GM23338 (cell line): Measurements from ENCODE around the gene ACTR1A. TPM values are rescaled to one million over a fixed set of nuclear protein-coding genes. Genes with fewer than 3 reads are reported as not detected.

Experiments used
- ATAC-seq: fragments of 200-7000 bp; cut with Tn5 transposase; 3 replicates; pipeline ENCODE4 v1.9.1; 2020
- DNase-seq: peaks from one replicate; pipeline ENCODE4 v3.0.0-alpha.2; 2015; ENCODE audit warnings: low spot score
- H2AFZ ChIP-seq: fragments of 200-600 bp; sonication (generic); 2 replicates; pipeline ENCODE4 v1.8.0; 2016; ENCODE audit warnings: antibody characterized with exemption, mild to moderate bottlenecking, moderate library complexity
- H3F3A ChIP-seq: fragments of 200-600 bp; sonication (generic); replicated peaks from 2 replicates; pipeline ENCODE4 v1.8.0; 2017; ENCODE audit warnings: antibody characterized with exemption, mixed run types, low read depth
- H3K27ac ChIP-seq: fragments of 200-600 bp; sonication (generic); 2 replicates; pipeline ENCODE4 v1.6.1; 2016; ENCODE audit warnings: low read depth
- H3K27me3 ChIP-seq: fragments of 200-600 bp; sonication (generic); 2 replicates; pipeline ENCODE4 v1.8.0; 2016; ENCODE audit warnings: mild to moderate bottlenecking, mixed run types, moderate library complexity; ENCODE audit not compliant: insufficient read depth
- H3K36me3 ChIP-seq: fragments of 200-600 bp; sonication (generic); 2 replicates; pipeline ENCODE4 v1.8.0; 2016; ENCODE audit warnings: mild to moderate bottlenecking; ENCODE audit not compliant: insufficient read depth
- H3K4me1 ChIP-seq: fragments of 200-600 bp; sonication (generic); 2 replicates; pipeline ENCODE4 v1.8.0; 2016; ENCODE audit warnings: mild to moderate bottlenecking, moderate library complexity; ENCODE audit not compliant: insufficient read depth
- H3K4me2 ChIP-seq: fragments of 200-600 bp; sonication (generic); 2 replicates; pipeline ENCODE4 v1.7.1; 2017; ENCODE audit warnings: mixed run types
- H3K4me3 ChIP-seq: fragments of 200-600 bp; sonication (generic); 2 replicates; pipeline ENCODE4 v1.6.1; 2016; ENCODE audit warnings: mixed run types
- H3K79me2 ChIP-seq: fragments of 200-600 bp; sonication (generic); replicated peaks from 2 replicates; pipeline ENCODE4 v1.8.0; 2017; ENCODE audit warnings: mild to moderate bottlenecking; ENCODE audit not compliant: insufficient read depth
- H3K9me2 ChIP-seq: fragments of 200-600 bp; sonication (generic); 2 replicates; pipeline ENCODE4 v1.8.0; 2017; ENCODE audit not compliant: insufficient read depth
- H4K20me1 ChIP-seq: fragments of 200-600 bp; sonication (generic); replicated peaks from 2 replicates; pipeline ENCODE4 v1.8.0; 2017; ENCODE audit warnings: mild to moderate bottlenecking; ENCODE audit not compliant: insufficient read depth
- H3K27ac Mint-ChIP-seq: 2 replicates; pipeline ENCODE4 v1.8.0; 2020; ENCODE audit warnings: inconsistent platforms, mild to moderate bottlenecking, moderate library complexity, mixed read lengths
- H3K27me3 Mint-ChIP-seq: 3 replicates; pipeline ENCODE4 v1.8.0; 2022; ENCODE audit warnings: low read depth, mild to moderate bottlenecking, moderate library complexity, mixed read lengths, inconsistent platforms; ENCODE audit not compliant: insufficient read depth, poor library complexity
- H3K36me3 Mint-ChIP-seq: 3 replicates; pipeline ENCODE4 v1.8.0; 2021; ENCODE audit warnings: low read depth, mild to moderate bottlenecking, inconsistent platforms, moderate library complexity, mixed read lengths
- H3K4me1 Mint-ChIP-seq: 3 replicates; pipeline ENCODE4 v1.8.0; 2020; ENCODE audit warnings: mild to moderate bottlenecking, inconsistent platforms, mixed read lengths
- H3K4me3 Mint-ChIP-seq: 3 replicates; pipeline ENCODE4 v1.8.0; 2021; ENCODE audit warnings: moderate library complexity, mild to moderate bottlenecking, inconsistent platforms, mixed read lengths
- H3K9me3 Mint-ChIP-seq: 3 replicates; pipeline ENCODE4 v1.8.0; 2020; ENCODE audit warnings: moderate library complexity, mild to moderate bottlenecking, inconsistent platforms, mixed read lengths
- CREB1 ChIP-seq: fragments of 250-450 bp; sonication (Bioruptor Pico); IDR thresholded peaks from 2 replicates; pipeline ENCODE4 v1.5.0; 2020; ENCODE audit warnings: low read depth, mild to moderate bottlenecking, moderate library complexity
- EZH2 ChIP-seq: fragments of 200-600 bp; sonication (generic); IDR thresholded peaks from one replicate; pipeline ENCODE4 v1.8.0; 2017; ENCODE audit warnings: antibody characterized with exemption, mild to moderate bottlenecking, low read depth; ENCODE audit not compliant: unreplicated experiment
- JUNB ChIP-seq: IDR thresholded peaks from one replicate; pipeline ENCODE4 v1.6.1; 2016; ENCODE audit warnings: antibody characterized with exemption; ENCODE audit not compliant: unreplicated experiment
- NANOG ChIP-seq: IDR thresholded peaks from 2 replicates; pipeline ENCODE4 v1.6.1; 2016; ENCODE audit warnings: antibody characterized with exemption, borderline replicate concordance
- STAT1 ChIP-seq: IDR thresholded peaks from one replicate; pipeline ENCODE4 v1.6.1; 2016; ENCODE audit warnings: antibody characterized with exemption; ENCODE audit not compliant: unreplicated experiment
- polyA plus RNA-seq: library from polyadenylated mRNA; unstranded; fragments of >200 nt; fragmentation: Nextera tagmentation; extraction: Ambion mirVana; gene quantifications from 2 replicates; pipeline ENCODE4 v1.2.1, GENCODE V29; 2016
- total RNA-seq: library from RNA; depleted of rRNA; stranded (reverse); fragments of >200 nt; shearing (Covaris generic); gene quantifications from 2 replicates; pipeline ENCODE4 v1.2.3, GENCODE V29; 2014
- TF ChIP-seq, protein P1 (sequence below), 2 experiments: fragments of 200-600 bp in 1 of 2; sonication (generic) in 1 of 2; conservative IDR thresholded peaks; 2 replicates each; pipeline versions ENCODE4 v1.5.1 to v1.6.1; 2016 to 2017; ENCODE audit warnings: antibody characterized with exemption in 2 of 2, low read depth in 2 of 2, mild to moderate bottlenecking in 2 of 2, moderate library complexity in 1 of 2
- TF ChIP-seq, protein P2 (sequence below): IDR thresholded peaks from one replicate; pipeline ENCODE4 v1.6.1; 2018; ENCODE audit warnings: antibody characterized with exemption; ENCODE audit not compliant: unreplicated experiment
- TF ChIP-seq, protein P3 (sequence below): IDR thresholded peaks from 2 replicates; pipeline ENCODE4 v1.6.1; 2016; ENCODE audit warnings: antibody characterized with exemption

ACTR1A gene
- total and polyA plus RNA-seq, 2 experiments from 2014 or later, result 39.4 to 101 TPM

DNA sequence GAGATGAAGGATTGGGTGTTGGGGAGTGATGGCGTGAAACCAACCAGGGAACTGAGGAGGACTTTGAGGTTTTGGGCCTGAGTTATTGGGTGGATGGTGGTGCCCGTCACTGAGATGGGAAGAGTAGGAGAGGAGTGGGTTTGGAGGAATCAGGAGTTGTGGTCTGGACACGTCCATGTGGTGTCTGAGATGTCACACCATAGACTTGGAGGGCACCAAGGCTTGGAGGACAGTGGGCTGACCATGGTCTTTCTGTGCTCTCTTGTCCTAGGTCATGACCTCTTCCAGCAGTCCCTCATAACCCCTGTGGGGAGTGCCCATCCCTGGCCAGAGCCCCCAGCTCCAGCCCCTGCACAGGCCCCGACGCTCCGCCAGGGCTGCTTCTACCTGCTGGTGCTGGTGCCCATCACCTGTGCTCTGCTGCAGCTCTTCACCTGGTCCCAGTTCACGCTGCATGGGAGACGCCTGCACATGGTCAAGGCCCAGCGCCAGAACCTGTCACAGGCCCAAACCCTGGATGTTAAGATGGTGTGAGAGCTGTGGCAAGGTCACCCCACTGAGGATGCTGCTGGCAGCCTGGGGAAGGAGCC lies 27.0 kb downstream of the ACTR1A start:
- H3K36me3 ChIP-seq, result no peaks in the 10 kb centered on the region
- H3K27me3 ChIP-seq, result no peaks in the 10 kb centered on the region
- H3K9me2 ChIP-seq, result no peaks in the 10 kb centered on the region
- TF ChIP-seq STAT1, result no peak
- no peak overlapping the region for H3K27ac ChIP-seq
- no peaks in the 10 kb centered on the region for H3K79me2 ChIP-seq
- ATAC-seq (no peak), DNase-seq (no peak)
- Mint-ChIP-seq H3K4me1 (no peaks in the 10 kb centered on the region), H3K9me3 (no peaks in the 10 kb centered on the region), H3K27ac (no peak overlapping the region), H3K36me3 (peaks cover 14% of the 10 kb centered on the region), H3K4me3 (no peak overlapping the region), H3K27me3 (peaks cover 11% of the 10 kb centered on the region)
- H2AFZ ChIP-seq, result no peak overlapping the region
- H3K4me1 ChIP-seq, result no peaks in the 10 kb centered on the region
- H3K4me2 ChIP-seq, result no peak overlapping the region
- 0 out of 2 replicates have a peak, but pooled peaks cover 5% of the 10 kb centered on the region for H3F3A ChIP-seq
- H3K4me3 ChIP-seq, result no peak overlapping the region
- H4K20me1 ChIP-seq, result peaks cover 4% of the 10 kb centered on the region; the same call in 1 of the 2 replicates

DNA sequence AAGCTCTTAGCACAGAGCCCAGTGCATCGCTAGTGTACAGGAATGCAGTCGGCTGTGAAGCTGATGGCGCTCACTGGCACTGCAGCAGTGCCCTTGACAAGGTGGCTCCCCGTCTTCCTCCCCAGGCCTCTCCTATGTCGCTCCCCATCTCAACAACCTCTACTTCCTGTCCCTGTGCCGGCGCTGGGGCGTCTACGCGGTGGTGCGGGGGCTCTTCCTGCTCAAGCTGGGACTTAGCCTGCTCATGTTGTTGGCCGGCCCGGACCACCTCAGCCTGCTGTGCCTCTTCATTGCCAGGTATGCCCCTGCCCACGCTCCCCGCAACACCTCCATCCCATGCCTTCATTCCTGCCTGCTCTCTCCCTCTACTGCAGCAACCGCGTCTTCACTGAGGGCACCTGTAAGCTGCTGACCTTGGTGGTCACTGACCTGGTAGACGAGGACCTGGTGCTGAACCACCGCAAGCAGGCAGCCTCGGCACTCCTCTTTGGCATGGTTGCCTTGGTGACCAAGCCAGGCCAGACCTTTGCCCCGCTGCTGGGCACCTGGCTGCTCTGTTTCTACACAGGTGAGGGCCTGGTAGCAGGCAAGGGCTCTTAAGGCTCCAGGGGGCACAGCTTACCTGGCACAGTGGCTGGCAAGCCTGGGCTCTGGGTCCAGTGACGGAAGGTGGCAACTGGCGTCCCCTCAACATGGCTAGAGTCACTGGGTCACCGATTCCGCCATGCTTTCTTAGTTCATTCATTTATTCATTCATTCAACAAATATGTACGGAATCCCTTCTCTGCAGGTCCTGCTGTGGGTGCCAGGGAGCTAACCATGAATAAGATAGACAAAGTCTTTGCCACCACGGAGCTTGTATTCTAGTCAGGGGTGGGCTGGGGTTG lies 28.8 kb downstream of the ACTR1A start:
- Mint-ChIP-seq H3K4me1 (no peaks in the 10 kb centered on the region), H3K9me3 (no peaks in the 10 kb centered on the region), H3K27me3 (peaks cover 7% of the 10 kb centered on the region), H3K4me3 (no peak overlapping the region; the same call in 2 of the 3 replicates), H3K36me3 (peaks cover 12% of the 10 kb centered on the region), H3K27ac (no peak overlapping the region)
- no peaks in the 10 kb centered on the region for H3F3A ChIP-seq
- no peak for ATAC-seq
- DNase-seq, result no peak
- no peaks in the 10 kb centered on the region for H3K9me2 ChIP-seq
- H3K27me3 ChIP-seq, result no peaks in the 10 kb centered on the region
- H3K4me1 ChIP-seq, result no peaks in the 10 kb centered on the region
- no peak overlapping the region for H3K4me2 ChIP-seq
- H3K4me3 ChIP-seq, result no peak overlapping the region
- no peaks in the 10 kb centered on the region for H3K36me3 ChIP-seq
- TF ChIP-seq CREB1 (CRISPR knock-in tag) (no peak), STAT1 (no peak)
- 0 out of 2 replicates have a peak, but pooled peaks cover 3% of the 10 kb centered on the region for H4K20me1 ChIP-seq
- no peaks in the 10 kb centered on the region for H3K79me2 ChIP-seq
- no peak overlapping the region for H2AFZ ChIP-seq
- no peak overlapping the region for H3K27ac ChIP-seq

DNA sequence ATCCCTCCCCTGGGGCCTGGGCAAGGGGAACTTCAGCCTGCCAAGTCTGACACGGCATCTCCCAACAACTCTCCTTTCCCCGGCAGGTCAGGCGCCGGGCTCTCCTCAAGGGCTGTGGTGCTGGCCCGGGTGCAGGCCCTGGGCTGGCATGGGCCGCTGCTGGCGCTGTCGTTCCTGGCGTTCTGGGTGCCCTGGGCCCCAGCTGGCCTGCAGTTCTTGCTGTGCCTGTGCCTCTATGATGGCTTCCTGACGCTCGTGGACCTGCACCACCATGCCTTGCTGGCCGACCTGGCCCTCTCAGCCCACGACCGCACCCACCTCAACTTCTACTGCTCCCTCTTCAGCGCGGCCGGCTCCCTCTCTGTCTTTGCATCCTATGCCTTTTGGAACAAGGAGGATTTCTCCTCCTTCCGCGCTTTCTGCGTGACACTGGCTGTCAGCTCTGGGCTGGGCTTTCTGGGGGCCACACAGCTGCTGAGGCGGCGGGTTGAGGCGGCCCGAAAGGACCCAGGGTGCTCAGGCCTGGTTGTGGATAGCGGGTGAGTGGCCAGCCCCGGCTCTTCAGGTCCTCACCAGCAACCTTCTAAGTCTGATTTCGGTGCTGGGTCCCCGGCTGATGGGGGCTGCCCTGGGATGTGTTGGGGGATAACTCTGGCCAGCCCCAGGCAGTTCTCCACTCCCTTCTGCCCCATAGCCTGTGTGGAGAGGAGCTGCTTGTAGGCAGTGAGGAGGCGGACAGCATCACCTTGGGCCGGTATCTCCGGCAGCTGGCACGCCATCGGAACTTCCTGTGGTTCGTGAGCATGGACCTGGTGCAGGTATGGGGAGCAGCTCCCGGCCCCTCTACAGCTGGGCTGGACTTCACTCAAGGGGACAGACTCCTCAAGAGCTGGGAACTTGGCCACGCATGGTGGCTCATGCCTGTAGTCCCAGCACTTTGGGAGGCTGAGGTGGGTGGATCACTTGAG lies 31.6 kb downstream of the ACTR1A start:
- H3K4me1 ChIP-seq, result no peaks in the 10 kb centered on the region
- H3K27me3 ChIP-seq, result no peaks in the 10 kb centered on the region
- no peaks in the 10 kb centered on the region for H3K79me2 ChIP-seq
- no peak overlapping the region for H3K27ac ChIP-seq
- no peak overlapping the region for H3K4me2 ChIP-seq
- Mint-ChIP-seq H3K4me1 (no peaks in the 10 kb centered on the region), H3K36me3 (peaks cover 12% of the 10 kb centered on the region), H3K27me3 (no peaks in the 10 kb centered on the region), H3K9me3 (no peaks in the 10 kb centered on the region), H3K4me3 (no peak overlapping the region), H3K27ac (no peak overlapping the region)
- no peaks in the 10 kb centered on the region; the same call in 1 of the 2 replicates for H4K20me1 ChIP-seq
- H2AFZ ChIP-seq, result no peak overlapping the region
- H3K36me3 ChIP-seq, result no peaks in the 10 kb centered on the region
- ATAC-seq (no peak), DNase-seq (no peak)
- no peak overlapping the region for H3K4me3 ChIP-seq
- H3K9me2 ChIP-seq, result no peaks in the 10 kb centered on the region
- no peaks in the 10 kb centered on the region for H3F3A ChIP-seq
- no peak for TF ChIP-seq JUNB
- TF ChIP-seq, protein P1, sequence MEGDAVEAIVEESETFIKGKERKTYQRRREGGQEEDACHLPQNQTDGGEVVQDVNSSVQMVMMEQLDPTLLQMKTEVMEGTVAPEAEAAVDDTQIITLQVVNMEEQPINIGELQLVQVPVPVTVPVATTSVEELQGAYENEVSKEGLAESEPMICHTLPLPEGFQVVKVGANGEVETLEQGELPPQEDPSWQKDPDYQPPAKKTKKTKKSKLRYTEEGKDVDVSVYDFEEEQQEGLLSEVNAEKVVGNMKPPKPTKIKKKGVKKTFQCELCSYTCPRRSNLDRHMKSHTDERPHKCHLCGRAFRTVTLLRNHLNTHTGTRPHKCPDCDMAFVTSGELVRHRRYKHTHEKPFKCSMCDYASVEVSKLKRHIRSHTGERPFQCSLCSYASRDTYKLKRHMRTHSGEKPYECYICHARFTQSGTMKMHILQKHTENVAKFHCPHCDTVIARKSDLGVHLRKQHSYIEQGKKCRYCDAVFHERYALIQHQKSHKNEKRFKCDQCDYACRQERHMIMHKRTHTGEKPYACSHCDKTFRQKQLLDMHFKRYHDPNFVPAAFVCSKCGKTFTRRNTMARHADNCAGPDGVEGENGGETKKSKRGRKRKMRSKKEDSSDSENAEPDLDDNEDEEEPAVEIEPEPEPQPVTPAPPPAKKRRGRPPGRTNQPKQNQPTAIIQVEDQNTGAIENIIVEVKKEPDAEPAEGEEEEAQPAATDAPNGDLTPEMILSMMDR (conservative IDR thresholded peaks at IDR 0.05; ENCODE audit: low read depth in 2 of 2), result no peak
- TF ChIP-seq, protein P2, sequence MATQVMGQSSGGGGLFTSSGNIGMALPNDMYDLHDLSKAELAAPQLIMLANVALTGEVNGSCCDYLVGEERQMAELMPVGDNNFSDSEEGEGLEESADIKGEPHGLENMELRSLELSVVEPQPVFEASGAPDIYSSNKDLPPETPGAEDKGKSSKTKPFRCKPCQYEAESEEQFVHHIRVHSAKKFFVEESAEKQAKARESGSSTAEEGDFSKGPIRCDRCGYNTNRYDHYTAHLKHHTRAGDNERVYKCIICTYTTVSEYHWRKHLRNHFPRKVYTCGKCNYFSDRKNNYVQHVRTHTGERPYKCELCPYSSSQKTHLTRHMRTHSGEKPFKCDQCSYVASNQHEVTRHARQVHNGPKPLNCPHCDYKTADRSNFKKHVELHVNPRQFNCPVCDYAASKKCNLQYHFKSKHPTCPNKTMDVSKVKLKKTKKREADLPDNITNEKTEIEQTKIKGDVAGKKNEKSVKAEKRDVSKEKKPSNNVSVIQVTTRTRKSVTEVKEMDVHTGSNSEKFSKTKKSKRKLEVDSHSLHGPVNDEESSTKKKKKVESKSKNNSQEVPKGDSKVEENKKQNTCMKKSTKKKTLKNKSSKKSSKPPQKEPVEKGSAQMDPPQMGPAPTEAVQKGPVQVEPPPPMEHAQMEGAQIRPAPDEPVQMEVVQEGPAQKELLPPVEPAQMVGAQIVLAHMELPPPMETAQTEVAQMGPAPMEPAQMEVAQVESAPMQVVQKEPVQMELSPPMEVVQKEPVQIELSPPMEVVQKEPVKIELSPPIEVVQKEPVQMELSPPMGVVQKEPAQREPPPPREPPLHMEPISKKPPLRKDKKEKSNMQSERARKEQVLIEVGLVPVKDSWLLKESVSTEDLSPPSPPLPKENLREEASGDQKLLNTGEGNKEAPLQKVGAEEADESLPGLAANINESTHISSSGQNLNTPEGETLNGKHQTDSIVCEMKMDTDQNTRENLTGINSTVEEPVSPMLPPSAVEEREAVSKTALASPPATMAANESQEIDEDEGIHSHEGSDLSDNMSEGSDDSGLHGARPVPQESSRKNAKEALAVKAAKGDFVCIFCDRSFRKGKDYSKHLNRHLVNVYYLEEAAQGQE, result no peak
- TF ChIP-seq, protein P3, sequence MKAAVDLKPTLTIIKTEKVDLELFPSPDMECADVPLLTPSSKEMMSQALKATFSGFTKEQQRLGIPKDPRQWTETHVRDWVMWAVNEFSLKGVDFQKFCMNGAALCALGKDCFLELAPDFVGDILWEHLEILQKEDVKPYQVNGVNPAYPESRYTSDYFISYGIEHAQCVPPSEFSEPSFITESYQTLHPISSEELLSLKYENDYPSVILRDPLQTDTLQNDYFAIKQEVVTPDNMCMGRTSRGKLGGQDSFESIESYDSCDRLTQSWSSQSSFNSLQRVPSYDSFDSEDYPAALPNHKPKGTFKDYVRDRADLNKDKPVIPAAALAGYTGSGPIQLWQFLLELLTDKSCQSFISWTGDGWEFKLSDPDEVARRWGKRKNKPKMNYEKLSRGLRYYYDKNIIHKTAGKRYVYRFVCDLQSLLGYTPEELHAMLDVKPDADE, result no peak
- no peak for TF ChIP-seq EZH2
- no peak for TF ChIP-seq CREB1 (CRISPR knock-in tag)
- no peak for TF ChIP-seq NANOG
- no peak for TF ChIP-seq STAT1
